HepG2 (cell line): ENCODE data around the gene SAMD8. TPM values are rescaled to one million over a fixed set of nuclear protein-coding genes. Genes with fewer than 3 reads are reported as not detected.
A peak's percentile ranks its signal among the peaks of the same experiment; 100 is the strongest.

Experiments
- ATF6 ChIP-seq: sonication (generic); formaldehyde crosslinking; conservative IDR thresholded peaks from 2 replicates; pipeline ENCODE4 v1.4.0; 2020; ENCODE audit warnings: missing genetic modification reagents
- CBFB ChIP-seq: sonication (generic); formaldehyde crosslinking; IDR thresholded peaks from 2 replicates; pipeline ENCODE4 v1.4.0; 2020; ENCODE audit warnings: missing genetic modification reagents
- ERF ChIP-seq: IDR thresholded peaks from 2 replicates; pipeline ENCODE4 v1.6.1; 2018; ENCODE audit warnings: missing biosample characterization, missing genetic modification reagents
- GRHL1 ChIP-seq: sonication (generic); formaldehyde crosslinking; conservative IDR thresholded peaks from 2 replicates; pipeline ENCODE4 v1.8.0; 2022; ENCODE audit warnings: missing genetic modification reagents
- IKZF4 ChIP-seq: sonication (generic); formaldehyde crosslinking; IDR thresholded peaks from 2 replicates; pipeline ENCODE4 v1.5.1; 2020; ENCODE audit warnings: borderline replicate concordance, mild to moderate bottlenecking, low read depth, missing genetic modification reagents; ENCODE audit errors: not compliant biosample characterization
- IRF2 ChIP-seq: IDR thresholded peaks from 2 replicates; pipeline ENCODE4 v1.6.1; 2018; ENCODE audit warnings: missing genetic modification reagents, missing compliant biosample characterization
- KIAA2018 ChIP-seq: sonication (generic); formaldehyde crosslinking; IDR thresholded peaks from 2 replicates; pipeline ENCODE4 v1.5.0; 2020; ENCODE audit warnings: mild to moderate bottlenecking, missing genetic modification reagents, borderline replicate concordance
- PCBP1 ChIP-seq: fragments of 200-400 bp; formaldehyde crosslinking; IDR thresholded peaks from 2 replicates; pipeline ENCODE4 v1.6.1; 2017; ENCODE audit warnings: mild to moderate bottlenecking, low read depth, low read length, borderline replicate concordance
- RBFOX2 ChIP-seq: fragments of 200-400 bp; formaldehyde crosslinking; IDR thresholded peaks from 2 replicates; pipeline ENCODE4 v1.6.1; 2017; ENCODE audit warnings: low read depth, mild to moderate bottlenecking, low read length
- REPIN1 ChIP-seq: sonication (generic); formaldehyde crosslinking; IDR thresholded peaks from 2 replicates; pipeline ENCODE4 v1.8.0; 2022; ENCODE audit warnings: missing genetic modification reagents, low read depth, mild to moderate bottlenecking, borderline replicate concordance
- SALL1 ChIP-seq: sonication (generic); formaldehyde crosslinking; IDR thresholded peaks from 2 replicates; pipeline ENCODE4 v1.8.0; 2022; ENCODE audit warnings: mild to moderate bottlenecking, missing genetic modification reagents
- STAG1 ChIP-seq: sonication (generic); formaldehyde crosslinking; IDR thresholded peaks from 2 replicates; pipeline ENCODE4 v1.4.0; 2020; ENCODE audit warnings: missing genetic modification reagents
- ZFP90 ChIP-seq: sonication (generic); formaldehyde crosslinking; IDR thresholded peaks from 2 replicates; pipeline ENCODE4 v1.8.0; 2022; ENCODE audit warnings: missing genetic modification reagents, mild to moderate bottlenecking, inconsistent platforms, borderline replicate concordance
- ZNF10 ChIP-seq: sonication (generic); formaldehyde crosslinking; IDR thresholded peaks from 2 replicates; pipeline ENCODE4 v1.4.0; 2020; ENCODE audit warnings: mild to moderate bottlenecking, low read depth, missing genetic modification reagents, borderline replicate concordance
- ZNF468 ChIP-seq: sonication (generic); formaldehyde crosslinking; IDR thresholded peaks from 2 replicates; pipeline ENCODE4 v1.8.0; 2022; ENCODE audit warnings: mild to moderate bottlenecking, moderate library complexity, missing genetic modification reagents
- ZNF713 ChIP-seq: sonication (generic); formaldehyde crosslinking; IDR thresholded peaks from 2 replicates; pipeline ENCODE4 v1.4.0; 2020; ENCODE audit warnings: mild to moderate bottlenecking, missing genetic modification reagents
- ZNF891 ChIP-seq: sonication (generic); formaldehyde crosslinking; IDR thresholded peaks from 2 replicates; pipeline ENCODE4 v1.5.0; 2020; ENCODE audit warnings: mild to moderate bottlenecking, missing genetic modification reagents
- polyA plus RNA-seq, 8 experiments: library from polyadenylated mRNA; depleted of rRNA in 3 of 8; stranded (reverse) in 7 of 8; unstranded in 1 of 8; fragments of >200 nt; fragmentation: Illumina TruSeq in 4 of 8; extraction: Trizol in 4 of 8; gene quantifications; 2 replicates each; pipeline versions ENCODE4 v1.2.1 to v1.2.3, GENCODE V29; 2011 to 2016; ENCODE audit warnings: low read depth in 4 of 8, missing spikeins in 1 of 8, mixed read lengths in 1 of 8; ENCODE audit not compliant: insufficient read depth in 1 of 8
- total RNA-seq, 5 experiments: library from RNA; depleted of rRNA; stranded (reverse); fragments of >200 nt; fragmentation: Illumina TruSeq; extraction: Trizol; gene quantifications; 2 replicates each; pipeline ENCODE4 v1.2.3, GENCODE V29; 2016; ENCODE audit warnings: low read depth in 1 of 5

Gene SAMD8
- total and polyA plus RNA-seq, 2 of the 13 experiments (the other 11 are each of a cell fraction or from before 2014, with no cell fraction given), result 10.4 to 13.2 TPM

GRCh38 chr10:75210282-75211006 lies 99.0 kb downstream of the SAMD8 start, which contains the start of gene VDAC2 (continued):
- peak; percentile 72; the same call in 1 of the 2 replicates for TF ChIP-seq KIAA2018
- peak; percentile 66; the same call in 1 of the 2 replicates for TF ChIP-seq ZNF891 (CRISPR knock-in tag)
- TF ChIP-seq ZNF468, result 0 out of 2 replicates have a peak, but pooled peaks have one; percentile 77
- TF ChIP-seq IKZF4, result peak; percentile 38
- peak; percentile 98 for TF ChIP-seq RBFOX2
- TF ChIP-seq ZFP90 (CRISPR knock-in tag), result peak; percentile 65; the same call in 1 of the 2 replicates
- peak; percentile 79 for TF ChIP-seq REPIN1 (CRISPR knock-in tag)
- no peak for TF ChIP-seq GRHL1
- TF ChIP-seq ATF6, result 0 out of 2 replicates have a peak, but pooled peaks have one; percentile 57
- 0 out of 2 replicates have a peak, but pooled peaks have one; percentile 26 for TF ChIP-seq ZNF713 (CRISPR knock-in tag)
- peak; percentile 79 for TF ChIP-seq SALL1 (CRISPR knock-in tag)
- peak; percentile 75 for TF ChIP-seq CBFB (CRISPR knock-in tag)
- TF ChIP-seq PCBP1, result 0 out of 2 replicates have a peak, but pooled peaks have one; percentile 56
- TF ChIP-seq IRF2 (CRISPR knock-in tag), result peak; percentile 92
- TF ChIP-seq STAG1 (CRISPR knock-in tag), result peak; percentile 15; the same call in 1 of the 2 replicates
- TF ChIP-seq ERF, result peak; percentile 91
- no peak for TF ChIP-seq ZNF10 (CRISPR knock-in tag)
